Measurements from ENCODE around the gene SETD1A.
"Not testable (repeated sequence)": the region's sequence is repeated elsewhere in the genome, so short reads cannot be mapped to it uniquely, and the experiment has no call there.

SETD1A gene

GRCh38 chr16:31013292-31013691, 55.7 kb downstream of the SETD1A start:
- not testable (repeated sequence) for DNase-seq (ENCODE audit: low read depth in 2 of 2, low spot score in 1 of 2)

GRCh38 chr16:31016018-31016417, 58.5 kb downstream of the SETD1A start:
- DNase-seq (ENCODE audit: low read depth in 2 of 2, low spot score in 1 of 2), result no peak

- not testable (repeated sequence) for DNase-seq (ENCODE audit: low read depth in 2 of 2, low spot score in 1 of 2)
Observed at GRCh38 chr16:31017756-31018155, 60.2 kb downstream of the SETD1A start.

- DNase-seq (ENCODE audit: low read depth in 2 of 2, low spot score in 1 of 2), result no peak
Observed at GRCh38 chr16:31020536-31020935, 63.0 kb downstream of the SETD1A start.

GRCh38 chr16:31022544-31023251, 65.1 kb downstream of the SETD1A start:
- no peak for DNase-seq (ENCODE audit: low read depth in 2 of 2, low spot score in 1 of 2)

- DNase-seq (ENCODE audit: low read depth in 2 of 2, low spot score in 1 of 2), result no peak
Observed at GRCh38 chr16:31023252-31023602, 65.7 kb downstream of the SETD1A start.

GRCh38 chr16:31023627-31024226, 66.2 kb downstream of the SETD1A start:
- DNase-seq (ENCODE audit: low read depth in 2 of 2, low spot score in 1 of 2), result no peak

- DNase-seq (ENCODE audit: low read depth in 2 of 2, low spot score in 1 of 2), result no peak
Observed at GRCh38 chr16:31025339-31025738, 67.8 kb downstream of the SETD1A start.

- DNase-seq (ENCODE audit: low read depth in 2 of 2, low spot score in 1 of 2), result no peak
Observed at GRCh38 chr16:31029272-31029671, 71.7 kb downstream of the SETD1A start.

- DNase-seq (ENCODE audit: low read depth in 2 of 2, low spot score in 1 of 2), result no peak
Observed at GRCh38 chr16:31031276-31031675, 73.7 kb downstream of the SETD1A start.

- DNase-seq (ENCODE audit: low read depth in 2 of 2, low spot score in 1 of 2), result peak; percentile 96 to 98
Observed at GRCh38 chr16:31032736-31033708, 75.5 kb downstream of the SETD1A start, which contains the start of gene STX4. TSS of gene STX4 (plus strand) at chr16:31033558. CDS start at chr16:31033806, 248 bp downstream.

GRCh38 chr16:31033709-31034492, 76.3 kb downstream of the SETD1A start:
- peak; percentile 79 to 81 for DNase-seq (ENCODE audit: low read depth in 2 of 2, low spot score in 1 of 2)
